H9 (cell line): ENCODE results near the gene RNF148. TPM values are rescaled to one million over a fixed set of nuclear protein-coding genes. Genes with fewer than 3 reads are reported as not detected.

Experiments used
- DNase-seq: peaks from one replicate; pipeline ENCODE4 v3.0.0-alpha.2; 2017
- H2AFZ ChIP-seq: one replicate; pipeline ENCODE4 v1.6.1; 2013; ENCODE audit warnings: mild to moderate bottlenecking, low read length, control low read depth, moderate library complexity
- H2AK5ac ChIP-seq: 2 replicates; pipeline ENCODE4 v1.6.1; 2013; ENCODE audit warnings: low read length, control low read depth, mixed read lengths; ENCODE audit not compliant: insufficient read length
- H2BK120ac ChIP-seq: one replicate; pipeline ENCODE4 v1.6.1; 2013; ENCODE audit warnings: low read depth, mild to moderate bottlenecking, low read length, control low read depth, inconsistent platforms; ENCODE audit not compliant: poor library complexity, severe bottlenecking
- H2BK12ac ChIP-seq: 2 replicates; pipeline ENCODE4 v1.6.1; 2013; ENCODE audit warnings: low read length, control low read depth, mixed read lengths, low read depth; ENCODE audit not compliant: insufficient read length
- H2BK15ac ChIP-seq: 2 replicates; pipeline ENCODE4 v1.6.1; 2013; ENCODE audit warnings: low read depth, low read length, control low read depth
- H2BK20ac ChIP-seq: one replicate; pipeline ENCODE4 v1.6.1; 2013; ENCODE audit warnings: low read depth, mild to moderate bottlenecking, low read length, control low read depth, inconsistent platforms; ENCODE audit not compliant: poor library complexity, severe bottlenecking
- H2BK5ac ChIP-seq: 2 replicates; pipeline ENCODE4 v1.6.1; 2013; ENCODE audit warnings: low read length, control low read depth, mixed read lengths; ENCODE audit not compliant: insufficient read length
- H3K14ac ChIP-seq: 2 replicates; pipeline ENCODE4 v1.6.1; 2013; ENCODE audit warnings: low read length, control low read depth; ENCODE audit not compliant: insufficient read depth
- H3K18ac ChIP-seq: 2 replicates; pipeline ENCODE4 v1.6.1; 2013; ENCODE audit warnings: low read depth, mild to moderate bottlenecking, mixed read lengths, low read length, control low read depth; ENCODE audit not compliant: insufficient read length
- H3K23ac ChIP-seq: 2 replicates; pipeline ENCODE4 v1.6.1; 2013; ENCODE audit warnings: low read length, control low read depth, mixed read lengths, low read depth; ENCODE audit not compliant: insufficient read length
- H3K23me2 ChIP-seq: 2 replicates; pipeline ENCODE4 v1.6.1; 2013; ENCODE audit warnings: low read depth, mild to moderate bottlenecking, mixed read lengths, low read length, control low read depth; ENCODE audit not compliant: insufficient read length, poor library complexity, severe bottlenecking
- H3K27ac ChIP-seq: 2 replicates; pipeline ENCODE4 v1.5.1; 2013; ENCODE audit warnings: low read length, control low read depth, mixed read lengths, low read depth; ENCODE audit not compliant: insufficient read length
- H3K27me3 ChIP-seq: 2 replicates; pipeline ENCODE4 v1.6.1; 2013; ENCODE audit warnings: low read length, control low read depth, inconsistent platforms; ENCODE audit not compliant: insufficient read depth
- H3K4ac ChIP-seq: 2 replicates; pipeline ENCODE4 v1.6.1; 2013; ENCODE audit warnings: low read depth, mild to moderate bottlenecking, control low read depth, inconsistent platforms, low read length, moderate library complexity
- H3K4me1 ChIP-seq: 2 replicates; pipeline ENCODE4 v1.6.1; 2013; ENCODE audit warnings: low read length, control low read depth, inconsistent platforms; ENCODE audit not compliant: insufficient read depth
- H3K4me2 ChIP-seq: 2 replicates; pipeline ENCODE4 v1.6.1; 2013; ENCODE audit warnings: low read length, control low read depth, mixed read lengths; ENCODE audit not compliant: insufficient read length, insufficient read depth
- H3K56ac ChIP-seq: 2 replicates; pipeline ENCODE4 v1.6.1; 2013; ENCODE audit warnings: low read depth, mild to moderate bottlenecking, mixed read lengths, low read length, control low read depth; ENCODE audit not compliant: insufficient read length
- H3K79me1 ChIP-seq: 2 replicates; pipeline ENCODE4 v1.6.1; 2013; ENCODE audit warnings: low read depth, mild to moderate bottlenecking, moderate library complexity, low read length, control low read depth, inconsistent platforms; ENCODE audit not compliant: insufficient read depth, poor library complexity, severe bottlenecking
- H3K79me2 ChIP-seq: 2 replicates; pipeline ENCODE4 v1.6.1; 2013; ENCODE audit warnings: low read length, control low read depth, inconsistent platforms; ENCODE audit not compliant: insufficient read depth
- H3K9ac ChIP-seq: 2 replicates; pipeline ENCODE4 v1.6.1; 2013; ENCODE audit warnings: low read length, control low read depth, mixed read lengths; ENCODE audit not compliant: insufficient read length; ENCODE audit errors: extremely low read depth
- H3K9me3 ChIP-seq: one replicate; pipeline ENCODE4 v1.6.1; 2013; ENCODE audit warnings: low read depth, low read length, inconsistent platforms; ENCODE audit not compliant: control insufficient read depth
- H3T11ph ChIP-seq: one replicate; pipeline ENCODE4 v1.6.1; 2013; ENCODE audit warnings: mild to moderate bottlenecking, low read length, control low read depth, inconsistent platforms
- H4K20me1 ChIP-seq: one replicate; pipeline ENCODE4 v1.6.1; 2013; ENCODE audit not compliant: control insufficient read depth, insufficient read length, insufficient read depth
- H4K5ac ChIP-seq: 2 replicates; pipeline ENCODE4 v1.6.1; 2013; ENCODE audit warnings: low read depth, mild to moderate bottlenecking, mixed read lengths, low read length, control low read depth; ENCODE audit not compliant: insufficient read length
- H4K8ac ChIP-seq: replicated peaks from 2 replicates; pipeline ENCODE4 v1.6.1; 2013; ENCODE audit warnings: low read length, control low read depth, mixed read lengths, low read depth; ENCODE audit not compliant: insufficient read length
- H4K91ac ChIP-seq: 2 replicates; pipeline ENCODE4 v1.6.1; 2013; ENCODE audit warnings: low read depth, mild to moderate bottlenecking, moderate library complexity, mixed read lengths, low read length, control low read depth; ENCODE audit not compliant: insufficient read length
- H3K27ac Mint-ChIP-seq, 3 experiments: 2 replicates in 2 of 3; 3 replicates in 1 of 3; pipeline ENCODE4 v1.8.0; 2020 to 2021; ENCODE audit warnings: mixed read lengths in 3 of 3, mild to moderate bottlenecking in 1 of 3, moderate library complexity in 1 of 3
- H3K27me3 Mint-ChIP-seq: 2 replicates; pipeline ENCODE4 v1.8.0; 2021; ENCODE audit warnings: low read depth, mild to moderate bottlenecking, moderate library complexity, mixed read lengths
- H3K36me3 Mint-ChIP-seq, 3 experiments: 2 replicates in 2 of 3; 3 replicates in 1 of 3; pipeline ENCODE4 v1.8.0; 2020 to 2021; ENCODE audit warnings: low read depth in 3 of 3, mixed read lengths in 3 of 3; ENCODE audit not compliant: insufficient read depth in 1 of 3
- H3K4me1 Mint-ChIP-seq, 2 experiments: 2 replicates each; pipeline ENCODE4 v1.8.0; 2020; ENCODE audit warnings: mixed read lengths in 2 of 2
- H3K4me3 Mint-ChIP-seq, 2 experiments: 2 replicates in 1 of 2; 3 replicates in 1 of 2; pipeline ENCODE4 v1.8.0; 2020 to 2021; ENCODE audit warnings: mild to moderate bottlenecking in 2 of 2, mixed read lengths in 2 of 2, moderate library complexity in 1 of 2
- H3K9me3 Mint-ChIP-seq, 2 experiments: 2 replicates in 1 of 2; 3 replicates in 1 of 2; pipeline ENCODE4 v1.8.0; 2020; ENCODE audit warnings: mild to moderate bottlenecking in 2 of 2, mixed read lengths in 2 of 2, moderate library complexity in 1 of 2
- CTCF ChIP-seq: fragments of 200-600 bp; sonication (generic); conservative IDR thresholded peaks from 3 replicates; pipeline ENCODE4 v1.8.0; 2021; ENCODE audit warnings: antibody characterized with exemption, mild to moderate bottlenecking
- WGBS: extraction: QIAGEN DNeasy Blood & Tissue Kit; methylation state at CpG from one replicate; pipeline ENCODE4 v1.1.7; 2013; ENCODE audit warnings: missing lambda C conversion rate, low lambda C conversion rate, mixed read lengths; ENCODE audit not compliant: insufficient read length; ENCODE audit errors: extremely low coverage; 5-methylcytosine and 5-hydroxymethylcytosine counted together
- total RNA-seq: library from RNA; stranded (reverse); gene quantifications from 2 replicates; pipeline ENCODE4 v1.2.1, GENCODE V29; 2021

RNF148 gene
- total RNA-seq, 1 experiment from 2014 or later = 0.39 TPM

- H2BK15ac ChIP-seq = no peak overlapping the region
- H2BK5ac ChIP-seq = no peak overlapping the region
- no peak overlapping the region for H2BK12ac ChIP-seq
- no peak overlapping the region for H2BK120ac ChIP-seq
- H3K4me2 ChIP-seq = no peak overlapping the region
- no peaks in the 10 kb centered on the region for H3K27me3 ChIP-seq
- no peak overlapping the region for H2AFZ ChIP-seq
- no CpG with 5 or more reads among the region's 6 CpGs for WGBS
- H2BK20ac ChIP-seq = no peak overlapping the region
- no peaks in the 10 kb centered on the region for H3K9me3 ChIP-seq
- no peaks in the 10 kb centered on the region for H3K27me3 Mint-ChIP-seq
- no peak overlapping the region for H3K23ac ChIP-seq
- no peak for TF ChIP-seq CTCF
- no peaks in the 10 kb centered on the region for H4K20me1 ChIP-seq
- no peak overlapping the region for H3T11ph ChIP-seq
- no peak overlapping the region for H3K18ac ChIP-seq
- H3K14ac ChIP-seq = no peak overlapping the region
- no peak overlapping the region for H2AK5ac ChIP-seq
- no peaks in the 10 kb centered on the region for H3K23me2 ChIP-seq
- H3K9me3 Mint-ChIP-seq = no peaks in the 10 kb centered on the region; a peak in 1 of 5 replicates
- no peak overlapping the region for H4K8ac ChIP-seq
- no peaks in the 10 kb centered on the region for H3K79me1 ChIP-seq
- H3K9ac ChIP-seq = no peak overlapping the region
- H3K56ac ChIP-seq = no peak overlapping the region
- no peak for DNase-seq
- no peak overlapping the region for H3K4ac ChIP-seq
- no peak overlapping the region for H4K91ac ChIP-seq
- H3K4me3 Mint-ChIP-seq = no peak overlapping the region
- peaks cover 4% of the 10 kb centered on the region; the same call in 1 of the 2 replicates for H3K4me1 ChIP-seq
- H4K5ac ChIP-seq = no peak overlapping the region
- no peak overlapping the region for H3K27ac Mint-ChIP-seq
- H3K79me2 ChIP-seq = no peaks in the 10 kb centered on the region
- no peaks in the 10 kb centered on the region; a peak in 1 of 7 replicates for H3K36me3 Mint-ChIP-seq
- H3K27ac ChIP-seq = no peak overlapping the region
- peaks cover 11 to 16% of the 10 kb centered on the region in 2 experiments for H3K4me1 Mint-ChIP-seq
Observed at GRCh38 chr7:122717356-122718089, 14.8 kb upstream of the RNF148 start.
